ENCODE results near the gene ATP5F1A. TPM values are rescaled to one million over a fixed set of nuclear protein-coding genes. Genes with fewer than 3 reads are reported as not detected.

Gene ATP5F1A
- total RNA-seq, 6 experiments from 2014 or later: 446 to 523 (median 503) TPM

- Mint-ChIP-seq H3K9me3 (no peaks in the 10 kb centered on the region), H3K4me1 (ENCODE audit: low read depth) (peaks cover 49% of the 10 kb centered on the region), H3K27ac (no peak overlapping the region), H3K27me3 (ENCODE audit: insufficient read depth) (no peaks in the 10 kb centered on the region), H3K36me3 (ENCODE audit: low read depth) (0 out of 2 replicates have a peak, but pooled peaks cover 4% of the 10 kb centered on the region), H3K4me3 (peak overlapping the region; percentile 85)
- TF ChIP-seq CTCF (IDR thresholded peaks at IDR 0.05): peak; percentile 37
- DNase-seq: no peak
Observed at GRCh38 chr18:46072376-46072867, 25.7 kb downstream of the ATP5F1A start.

- TF ChIP-seq CTCF (IDR thresholded peaks at IDR 0.05): no peak
- Mint-ChIP-seq H3K36me3 (ENCODE audit: low read depth) (0 out of 2 replicates have a peak, but pooled peaks cover 4% of the 10 kb centered on the region), H3K27me3 (ENCODE audit: insufficient read depth) (no peaks in the 10 kb centered on the region), H3K4me1 (ENCODE audit: low read depth) (peaks cover 49% of the 10 kb centered on the region), H3K4me3 (peak within 1 kb of the TSS; percentile 85), H3K9me3 (no peaks in the 10 kb centered on the region), H3K27ac (peak within 1 kb of the TSS; percentile 52; the same call in 1 of the 2 replicates)
- peak; percentile 44 for DNase-seq
Observed at GRCh38 chr18:46071653-46072375, 26.3 kb downstream of the ATP5F1A start, which contains the start of gene PSTPIP2. PSTPIP2 (minus strand) TSS chr18:46072260; CDS start chr18:46072188, 72 bp downstream.

- Mint-ChIP-seq H3K9me3 (no peaks in the 10 kb centered on the region), H3K27me3 (ENCODE audit: insufficient read depth) (no peaks in the 10 kb centered on the region; the same call in 1 of the 2 replicates), H3K36me3 (ENCODE audit: low read depth) (0 out of 2 replicates have a peak, but pooled peaks cover 4% of the 10 kb centered on the region), H3K4me1 (ENCODE audit: low read depth) (peaks cover 49% of the 10 kb centered on the region), H3K4me3 (peak overlapping the region; percentile 84), H3K27ac (peak overlapping the region; percentile 43; the same call in 1 of the 2 replicates)
- no peak for DNase-seq
- no peak for TF ChIP-seq CTCF (IDR thresholded peaks at IDR 0.05)
Observed at GRCh38 chr18:46070815-46071652, 27.1 kb downstream of the ATP5F1A start.

GRCh38 chr18:46070232-46070631 is 27.9 kb downstream of the ATP5F1A start:
- Mint-ChIP-seq H3K27ac (no peak overlapping the region), H3K9me3 (no peaks in the 10 kb centered on the region), H3K4me3 (no peak overlapping the region), H3K4me1 (ENCODE audit: low read depth) (peaks cover 49% of the 10 kb centered on the region), H3K36me3 (ENCODE audit: low read depth) (0 out of 2 replicates have a peak, but pooled peaks cover 4% of the 10 kb centered on the region), H3K27me3 (ENCODE audit: insufficient read depth) (no peaks in the 10 kb centered on the region; the same call in 1 of the 2 replicates)
- TF ChIP-seq CTCF (IDR thresholded peaks at IDR 0.05): no peak
- DNase-seq: no peak

- no peak for TF ChIP-seq CTCF (IDR thresholded peaks at IDR 0.05)
- Mint-ChIP-seq H3K4me1 (ENCODE audit: low read depth) (peaks cover 52% of the 10 kb centered on the region), H3K27me3 (ENCODE audit: insufficient read depth) (no peaks in the 10 kb centered on the region; the same call in 1 of the 2 replicates), H3K4me3 (no peak overlapping the region), H3K27ac (peak overlapping the region; percentile 8), H3K9me3 (no peaks in the 10 kb centered on the region), H3K36me3 (ENCODE audit: low read depth) (0 out of 2 replicates have a peak, but pooled peaks cover 4% of the 10 kb centered on the region)
- no peak for DNase-seq
Observed at GRCh38 chr18:46069524-46069923, 28.6 kb downstream of the ATP5F1A start.

Measured in HFFc6 (cell line).